ENCODE measurements around the gene GLCE.

- TF ChIP-seq POLR2A (IDR thresholded peaks at IDR 0.05) (no peak), CTCF (IDR thresholded peaks at IDR 0.05) (no peak)
Observed at GRCh38 chr15:69121198-69121828, 39.1 kb upstream of the GLCE start.
